ENCODE results near the gene WDR5B.
A peak's percentile ranks its signal among the peaks of the same experiment; 100 is the strongest.
"Not testable (repeated sequence)": the region's sequence is repeated elsewhere in the genome, so short reads cannot be mapped to it uniquely, and the experiment has no call there.

The WDR5B gene

GRCh38 chr3:122415762-122416654, at the start of gene WDR5B:
Gene WDR5B, minus strand, starts transcription at chr3:122416062. Its CDS starts 534 bp downstream, at chr3:122415528.
- peak; percentile 98 for DNase-seq

- DNase-seq = no peak
These were observed 48.8 kb upstream of the WDR5B start for GRCh38 chr3:122464659-122465058.

GRCh38 chr3:122462406-122462805, 46.5 kb upstream of the WDR5B start:
- no peak for DNase-seq

- no peak for DNase-seq
These were observed 45.9 kb upstream of the WDR5B start for GRCh38 chr3:122461806-122462205.

- DNase-seq = no peak
These were observed 43.1 kb upstream of the WDR5B start for GRCh38 chr3:122458992-122459391.

GRCh38 chr3:122457706-122458105, 41.8 kb upstream of the WDR5B start:
- DNase-seq = no peak

- DNase-seq = no peak
These were observed 40.2 kb upstream of the WDR5B start for GRCh38 chr3:122456074-122456473.

- no peak for DNase-seq
These were observed 35.5 kb upstream of the WDR5B start for GRCh38 chr3:122451371-122451770.

- not testable (repeated sequence) for DNase-seq
These were observed 32.4 kb upstream of the WDR5B start for GRCh38 chr3:122448218-122448617.

- not testable (repeated sequence) for DNase-seq
These were observed 28.6 kb upstream of the WDR5B start for GRCh38 chr3:122444491-122444887.

GRCh38 chr3:122443762-122444490, 28.1 kb upstream of the WDR5B start:
- not testable (repeated sequence) for DNase-seq

- DNase-seq = no peak
These were observed 27.2 kb upstream of the WDR5B start for GRCh38 chr3:122443090-122443489.

GRCh38 chr3:122435950-122436349, 20.1 kb upstream of the WDR5B start:
- no peak for DNase-seq

GRCh38 chr3:122430371-122430770, 14.5 kb upstream of the WDR5B start:
- no peak for DNase-seq

- peak; percentile 73 for DNase-seq
These were observed 12.1 kb upstream of the WDR5B start for GRCh38 chr3:122427857-122428471.

- no peak for DNase-seq
These were observed 6.0 kb upstream of the WDR5B start for GRCh38 chr3:122421836-122422235.

GRCh38 chr3:122421101-122421500, 5.2 kb upstream of the WDR5B start:
- no peak for DNase-seq

GRCh38 chr3:122416966-122417365, 1.1 kb upstream of the WDR5B start:
- DNase-seq = no peak

- DNase-seq = peak; percentile 68
These were observed 638 bp downstream of the WDR5B start for GRCh38 chr3:122415104-122415744.

GRCh38 chr3:122414391-122414790, 1.5 kb downstream of the WDR5B start:
- no peak for DNase-seq

- DNase-seq = no peak
These were observed 5.2 kb downstream of the WDR5B start for GRCh38 chr3:122410639-122411038.

- no peak for DNase-seq
These were observed 5.8 kb downstream of the WDR5B start for GRCh38 chr3:122410111-122410510.

- no peak for DNase-seq
These were observed 6.4 kb downstream of the WDR5B start for GRCh38 chr3:122409446-122409845.
